Measurements from ENCODE around the gene ANKRD17.

The ANKRD17 gene

GRCh38 chr4:73103799-73104503, 154.6 kb downstream of the ANKRD17 start:
- TF ChIP-seq, protein P1, sequence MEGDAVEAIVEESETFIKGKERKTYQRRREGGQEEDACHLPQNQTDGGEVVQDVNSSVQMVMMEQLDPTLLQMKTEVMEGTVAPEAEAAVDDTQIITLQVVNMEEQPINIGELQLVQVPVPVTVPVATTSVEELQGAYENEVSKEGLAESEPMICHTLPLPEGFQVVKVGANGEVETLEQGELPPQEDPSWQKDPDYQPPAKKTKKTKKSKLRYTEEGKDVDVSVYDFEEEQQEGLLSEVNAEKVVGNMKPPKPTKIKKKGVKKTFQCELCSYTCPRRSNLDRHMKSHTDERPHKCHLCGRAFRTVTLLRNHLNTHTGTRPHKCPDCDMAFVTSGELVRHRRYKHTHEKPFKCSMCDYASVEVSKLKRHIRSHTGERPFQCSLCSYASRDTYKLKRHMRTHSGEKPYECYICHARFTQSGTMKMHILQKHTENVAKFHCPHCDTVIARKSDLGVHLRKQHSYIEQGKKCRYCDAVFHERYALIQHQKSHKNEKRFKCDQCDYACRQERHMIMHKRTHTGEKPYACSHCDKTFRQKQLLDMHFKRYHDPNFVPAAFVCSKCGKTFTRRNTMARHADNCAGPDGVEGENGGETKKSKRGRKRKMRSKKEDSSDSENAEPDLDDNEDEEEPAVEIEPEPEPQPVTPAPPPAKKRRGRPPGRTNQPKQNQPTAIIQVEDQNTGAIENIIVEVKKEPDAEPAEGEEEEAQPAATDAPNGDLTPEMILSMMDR (IDR thresholded peaks at IDR 0.05; ENCODE audit: low read depth, low read length, poor library complexity, severe bottlenecking): no peak
- no peak for TF ChIP-seq EZH2phosphoT487 (IDR thresholded peaks at IDR 0.05; ENCODE audit: borderline replicate concordance, low read length)
- Histone ChIP-seq H4K20me1 (ENCODE audit: control insufficient read depth, insufficient read depth, low read depth, low read length) (no peaks in the 10 kb centered on the region), H3K4me2 (ENCODE audit: low read length) (no peak overlapping the region), H3F3A (ENCODE audit: control insufficient read depth, insufficient read depth) (no peaks in the 10 kb centered on the region; the same call in 1 of the 2 replicates), H3K79me2 (ENCODE audit: control insufficient read depth, low read length) (no peaks in the 10 kb centered on the region), H3K9me2 (replicated peaks; ENCODE audit: control insufficient read depth, low read length) (no peaks in the 10 kb centered on the region), H3K4me3 (ENCODE audit: low read length) (no peak overlapping the region), H3K9me3 (ENCODE audit: control insufficient read depth, insufficient read depth, low read length) (no peaks in the 10 kb centered on the region), H3K36me3 (ENCODE audit: control insufficient read depth, low read length) (peaks cover 77% of the 10 kb centered on the region), H3K27me3 (ENCODE audit: control insufficient read depth, low read length) (no peaks in the 10 kb centered on the region), H3K27ac (ENCODE audit: low read depth, low read length) (no peak overlapping the region), H3K4me1 (ENCODE audit: control insufficient read depth, low read length) (no peaks in the 10 kb centered on the region)

- Histone ChIP-seq H3K27ac (ENCODE audit: low read depth, low read length) (no peak overlapping the region), H3K36me3 (ENCODE audit: control insufficient read depth, low read length) (peaks cover 84% of the 10 kb centered on the region)
Measured at GRCh38 chr4:73099143-73099542, 159.5 kb downstream of the ANKRD17 start.

DNA sequence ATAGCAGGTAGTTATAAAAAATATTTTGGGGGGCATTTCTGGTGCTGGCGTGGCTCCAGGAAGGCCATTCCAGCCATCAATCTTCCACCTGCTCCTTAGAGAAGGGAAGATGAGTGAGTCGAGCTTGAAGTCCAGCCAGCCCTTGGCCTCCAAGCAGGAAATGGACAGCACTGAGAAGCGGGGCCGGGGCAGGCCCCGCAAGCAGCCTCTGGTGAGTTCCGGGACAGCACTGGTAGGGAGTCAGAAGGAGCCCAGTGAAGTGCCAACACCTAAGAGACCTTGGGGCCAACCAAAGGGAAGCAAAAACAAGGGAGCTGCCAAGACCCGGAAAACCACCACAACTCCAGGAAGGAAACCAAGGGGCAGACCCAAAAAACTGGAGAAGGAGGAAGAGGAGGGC, 159.9 kb downstream of the ANKRD17 start:
- no peaks in the 10 kb centered on the region for H3K9me3 ChIP-seq (ENCODE audit: control insufficient read depth, insufficient read depth, low read length)
- H3K4me3 ChIP-seq (ENCODE audit: low read length): no peak overlapping the region
- H4K20me1 ChIP-seq (ENCODE audit: control insufficient read depth, insufficient read depth, low read depth, low read length): no peaks in the 10 kb centered on the region
- no peaks in the 10 kb centered on the region for H3K9me2 ChIP-seq (replicated peaks; ENCODE audit: control insufficient read depth, low read length)
- no peak overlapping the region for H3K27ac ChIP-seq (ENCODE audit: low read depth, low read length)
- no peaks in the 10 kb centered on the region for H3K27me3 ChIP-seq (ENCODE audit: control insufficient read depth, low read length)
- TF ChIP-seq, protein P1 (IDR thresholded peaks at IDR 0.05; ENCODE audit: low read depth, low read length, poor library complexity, severe bottlenecking): no peak
- TF ChIP-seq EZH2phosphoT487 (IDR thresholded peaks at IDR 0.05; ENCODE audit: borderline replicate concordance, low read length): no peak
- peaks cover 84% of the 10 kb centered on the region for H3K36me3 ChIP-seq (ENCODE audit: control insufficient read depth, low read length)
- H3K79me2 ChIP-seq (ENCODE audit: control insufficient read depth, low read length): no peaks in the 10 kb centered on the region
- peaks cover 2% of the 10 kb centered on the region; the same call in 1 of the 2 replicates for H3F3A ChIP-seq (ENCODE audit: control insufficient read depth, insufficient read depth)
- H3K4me2 ChIP-seq (ENCODE audit: low read length): no peak overlapping the region
- H3K4me1 ChIP-seq (ENCODE audit: control insufficient read depth, low read length): no peaks in the 10 kb centered on the region

More at GRCh38 chr4:73099143-73099542, 159.5 kb downstream of the ANKRD17 start:
- Histone ChIP-seq H3K9me2 (replicated peaks; ENCODE audit: control insufficient read depth, low read length) (no peaks in the 10 kb centered on the region), H3K27me3 (ENCODE audit: control insufficient read depth, low read length) (no peaks in the 10 kb centered on the region), H4K20me1 (ENCODE audit: control insufficient read depth, insufficient read depth, low read depth, low read length) (no peaks in the 10 kb centered on the region), H3K79me2 (ENCODE audit: control insufficient read depth, low read length) (no peaks in the 10 kb centered on the region), H3K4me2 (ENCODE audit: low read length) (no peak overlapping the region), H3F3A (ENCODE audit: control insufficient read depth, insufficient read depth) (peaks cover 2% of the 10 kb centered on the region; the same call in 1 of the 2 replicates), H3K4me3 (ENCODE audit: low read length) (no peak overlapping the region), H3K4me1 (ENCODE audit: control insufficient read depth, low read length) (no peaks in the 10 kb centered on the region), H3K9me3 (ENCODE audit: control insufficient read depth, insufficient read depth, low read length) (no peaks in the 10 kb centered on the region)
- TF ChIP-seq EZH2phosphoT487 (IDR thresholded peaks at IDR 0.05; ENCODE audit: borderline replicate concordance, low read length): no peak
- TF ChIP-seq, protein P1 (IDR thresholded peaks at IDR 0.05; ENCODE audit: low read depth, low read length, poor library complexity, severe bottlenecking): no peak

All from DOHH2 (cell line).